ENCODE results near the gene ARID1B. TPM values are rescaled to one million over a fixed set of nuclear protein-coding genes. Genes with fewer than 3 reads are reported as not detected.
A peak's percentile ranks its signal among the peaks of the same experiment; 100 is the strongest.

ARID1B gene
- total and polyA plus RNA-seq, 9 of the 15 experiments (the other 6 are each of a cell fraction or from before 2014, with no cell fraction given) = 12.5 to 50.5 (median 25.8) TPM

- TF ChIP-seq ZNF280B (CRISPR knock-in tag; IDR thresholded peaks at IDR 0.05) = no peak
- no peak for TF ChIP-seq ZNF165 (CRISPR knock-in tag; IDR thresholded peaks at IDR 0.05; ENCODE audit: borderline replicate concordance)
- no peak for TF ChIP-seq MCM3 (IDR thresholded peaks at IDR 0.05)
- no peak for TF ChIP-seq MITF (IDR thresholded peaks at IDR 0.05)
- no peak for TF ChIP-seq ZKSCAN8 (CRISPR knock-in tag; IDR thresholded peaks at IDR 0.05)
- TF ChIP-seq LEF1 (IDR thresholded peaks at IDR 0.05) = peak; percentile 81
- TF ChIP-seq CBFA2T3 (IDR thresholded peaks at IDR 0.05) = peak; percentile 35; the same call in 1 of the 2 replicates
- no peak for TF ChIP-seq KLF10 (CRISPR knock-in tag; IDR thresholded peaks at IDR 0.05)
- TF ChIP-seq CUX1 (CRISPR knock-in tag; IDR thresholded peaks at IDR 0.05) = no peak
- no peak for TF ChIP-seq PCBP1 (IDR thresholded peaks at IDR 0.05; ENCODE audit: low read depth, low read length, poor library complexity, severe bottlenecking)
Measured at GRCh38 chr6:157099912-157100593, 322.9 kb downstream of the ARID1B start (continued).
